HG03060 (cell line): ENCODE measurements around the gene ACVR1B.

Experiments
- ATAC-seq: cut with Tn5 transposase; IDR thresholded peaks from one replicate; pipeline ENCODE4 v1.9.1; 2021; ENCODE audit warnings: low read depth, moderate number of reproducible peaks; ENCODE audit not compliant: unreplicated experiment

ACVR1B gene

GRCh38 chr12:51942056-51942455 is 9.4 kb upstream of the ACVR1B start:
- no peak for ATAC-seq

- ATAC-seq, result no peak
Observed at GRCh38 chr12:51942501-51943000, 8.9 kb upstream of the ACVR1B start.

- no peak for ATAC-seq
Observed at GRCh38 chr12:51943346-51943745, 8.2 kb upstream of the ACVR1B start.

GRCh38 chr12:51944608-51945233 is 6.8 kb upstream of the ACVR1B start:
- ATAC-seq, result no peak

DNA sequence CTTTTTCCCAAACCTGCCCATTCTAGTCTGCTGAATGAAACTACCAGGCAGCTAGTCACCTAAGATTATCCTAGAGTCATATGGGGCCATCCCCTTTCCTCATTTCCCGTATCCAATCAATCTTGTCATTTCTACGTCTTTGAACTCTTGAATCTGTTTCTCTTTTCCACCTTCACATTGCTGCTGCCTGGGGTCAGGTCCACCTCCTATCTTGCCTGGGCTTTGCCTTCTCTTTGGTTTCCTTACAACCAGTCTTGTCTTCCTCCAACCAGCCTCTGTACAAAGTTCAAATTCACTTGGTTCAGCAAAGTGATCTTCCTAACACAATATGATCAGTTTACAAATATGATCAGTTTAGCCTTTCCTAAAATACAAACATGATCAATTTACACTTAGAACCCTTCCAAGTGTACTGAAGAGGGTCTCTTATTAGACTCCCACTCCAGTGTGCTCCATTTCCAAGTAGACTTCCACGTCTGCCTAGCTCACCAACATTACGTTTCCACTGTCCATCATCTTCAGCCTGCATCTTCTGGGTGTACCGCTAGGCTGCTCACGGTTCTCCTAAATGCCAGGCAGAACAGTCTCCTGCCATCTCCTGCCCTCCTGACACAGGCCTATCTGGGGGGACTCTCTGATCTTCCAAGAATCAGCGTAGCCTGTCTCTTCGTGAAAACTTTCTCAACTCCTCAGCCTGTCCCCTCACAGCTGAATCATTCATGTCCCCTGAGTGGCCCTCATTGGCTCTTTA is 4.1 kb upstream of the ACVR1B start:
- ATAC-seq, result no peak

DNA sequence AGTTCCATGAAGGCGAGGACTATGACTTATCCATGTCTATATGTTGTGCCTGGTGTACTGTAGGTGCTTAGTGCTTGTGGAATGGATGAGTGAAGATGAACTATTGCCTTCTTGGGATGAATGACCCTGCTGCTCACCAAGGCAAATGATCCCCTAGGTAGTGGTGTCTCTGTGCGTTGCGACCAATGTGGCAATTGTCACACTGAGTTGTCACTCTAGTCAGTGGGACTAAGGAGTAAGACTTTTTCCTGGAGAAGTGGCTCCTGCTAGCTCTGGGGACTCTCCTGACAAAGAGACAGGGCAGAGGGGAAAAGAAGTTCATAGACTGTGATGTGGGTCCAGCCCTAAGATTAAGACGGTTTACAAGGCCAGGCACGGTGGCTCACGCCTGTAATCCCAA is 3.4 kb upstream of the ACVR1B start:
- no peak for ATAC-seq

DNA sequence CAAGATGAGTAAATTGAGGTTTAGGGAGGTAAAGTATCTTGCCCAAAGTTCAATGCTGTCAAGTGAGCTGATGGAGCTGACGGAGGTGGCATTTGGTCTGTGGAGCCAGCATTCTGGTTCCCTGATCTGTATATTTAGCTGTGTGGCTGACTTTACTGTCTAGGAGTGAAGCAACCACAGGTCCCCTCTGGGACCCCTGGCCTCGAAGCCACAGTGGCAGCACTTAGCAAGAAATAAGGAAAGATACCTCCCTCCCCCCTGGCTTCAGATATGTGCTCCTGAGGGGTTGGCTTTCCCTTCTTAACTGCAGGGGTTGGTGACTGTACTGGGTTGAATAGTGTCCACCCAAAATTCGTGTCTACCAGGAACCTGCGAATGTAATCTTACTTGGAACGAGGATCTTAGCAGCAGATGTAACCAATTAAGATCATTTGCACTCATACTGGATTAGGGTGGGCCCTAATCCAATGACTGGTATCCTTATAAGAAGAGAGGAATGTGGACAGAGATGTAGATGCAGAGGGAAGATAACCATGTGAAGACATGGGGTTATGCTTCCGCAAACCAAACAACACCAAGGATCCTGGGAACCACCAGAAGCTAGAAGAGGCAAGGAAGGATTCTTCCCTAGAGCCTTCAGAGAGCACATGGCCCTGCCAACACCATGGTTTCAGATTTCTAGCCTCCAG is 2.0 kb upstream of the ACVR1B start:
- ATAC-seq, result no peak

DNA sequence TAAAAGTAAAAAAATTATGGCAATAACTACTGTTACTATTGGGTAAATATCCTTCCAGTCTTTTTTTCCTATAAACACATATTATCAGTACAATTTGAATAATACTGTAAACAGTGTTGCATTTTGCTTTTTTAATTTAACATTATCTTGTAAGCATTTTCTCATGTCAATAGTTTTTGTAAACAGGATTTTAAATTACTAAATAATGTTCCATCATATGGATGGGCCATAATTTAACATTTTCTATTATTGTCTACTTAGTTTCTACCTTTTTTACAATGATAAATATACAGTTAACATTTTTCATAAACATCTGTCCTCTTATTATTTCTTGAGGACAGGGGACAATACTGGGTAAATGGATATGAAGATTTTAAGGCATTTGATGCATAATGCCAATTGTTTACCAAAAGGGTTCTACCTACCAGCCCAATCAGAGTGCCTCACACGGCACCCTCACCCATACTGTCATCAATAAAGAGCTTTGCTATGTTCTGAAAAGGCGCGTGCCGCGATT is 759 bp upstream of the ACVR1B start:
- ATAC-seq, result no peak

DNA sequence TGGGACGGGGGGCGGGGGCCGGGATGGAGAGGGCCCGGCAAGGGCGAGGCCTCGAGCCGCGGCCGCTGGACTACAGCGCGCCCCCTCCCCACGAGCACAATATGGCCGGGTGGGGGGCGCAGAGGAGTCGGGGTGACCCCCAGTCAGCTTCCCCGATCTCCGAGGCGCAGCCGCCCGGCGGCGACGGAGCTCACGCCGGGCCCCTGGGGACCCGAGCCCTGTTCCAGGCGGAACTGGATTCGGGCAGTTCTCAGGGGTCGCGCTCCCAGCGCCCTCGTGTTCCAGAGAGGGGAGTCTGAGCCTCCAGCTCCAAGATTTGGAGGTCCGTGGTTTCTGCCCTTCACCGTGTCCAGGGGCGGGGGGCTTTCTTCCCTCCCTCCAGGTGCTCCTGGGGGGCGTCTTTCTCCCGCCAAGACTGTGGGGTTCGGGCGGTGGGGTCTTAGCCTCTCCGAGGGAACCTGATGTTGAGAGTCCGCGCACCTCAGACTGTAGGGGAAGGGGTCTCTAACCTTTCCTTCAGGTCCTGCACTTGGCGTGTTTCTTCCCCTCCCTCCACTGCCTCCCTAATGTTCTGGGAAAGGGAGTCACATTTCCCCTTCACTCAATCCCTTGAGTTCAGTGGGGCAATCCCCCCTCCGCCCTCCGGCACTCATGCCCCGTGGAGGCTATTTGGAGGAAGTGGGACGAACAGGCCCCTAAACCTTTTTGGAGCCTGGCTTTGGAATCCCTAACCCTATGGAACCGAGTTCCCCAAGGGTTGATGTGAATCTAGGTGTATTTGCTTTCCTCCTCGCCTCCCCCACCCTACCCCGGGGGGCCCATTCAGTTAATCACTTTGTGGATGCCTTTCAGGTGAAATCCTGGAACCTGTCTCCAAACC is 584 bp downstream of the ACVR1B start:
- ATAC-seq, result no peak

GRCh38 chr12:51953089-51953488 is 1.6 kb downstream of the ACVR1B start:
- ATAC-seq, result no peak

- ATAC-seq, result no peak
Observed at GRCh38 chr12:51953864-51954263, 2.4 kb downstream of the ACVR1B start.

DNA sequence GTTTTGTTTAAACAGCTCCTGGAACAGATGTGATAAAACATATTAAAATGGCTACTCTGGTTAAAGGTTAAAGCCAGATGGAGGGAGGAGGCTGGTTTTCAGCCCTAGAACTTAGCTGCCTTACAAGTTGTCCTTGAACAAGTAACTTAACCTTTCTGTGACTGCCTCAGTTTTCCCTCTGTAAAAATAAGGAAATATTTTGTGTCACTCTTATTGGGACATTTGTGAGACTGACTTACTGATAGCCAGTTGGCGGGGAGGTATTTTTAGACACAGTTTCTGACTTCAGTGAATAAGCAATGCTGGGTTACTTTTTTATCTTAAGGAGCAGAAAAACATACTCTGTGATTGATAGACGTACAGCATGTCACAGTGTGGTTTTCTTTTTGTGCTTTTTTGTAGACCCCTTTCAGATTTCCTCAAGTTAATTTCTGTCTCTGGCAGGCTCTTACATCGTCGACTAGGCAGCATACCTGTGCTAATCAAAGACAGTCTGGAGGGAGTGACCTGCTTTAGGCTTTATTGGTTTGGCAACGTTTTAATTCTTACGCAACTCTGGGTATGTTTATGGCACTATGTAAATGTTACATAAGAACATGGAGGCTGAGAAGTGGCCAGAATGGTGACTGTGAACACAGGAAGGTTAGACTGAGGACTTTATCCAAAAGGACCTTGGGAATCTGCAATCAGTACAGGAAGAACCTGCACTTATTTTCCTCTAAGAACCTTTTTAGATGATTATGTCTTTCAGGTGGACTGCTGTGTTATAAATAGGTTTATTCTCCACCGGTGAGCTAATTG is 3.3 kb downstream of the ACVR1B start:
- no peak for ATAC-seq

- ATAC-seq, result no peak
Observed at GRCh38 chr12:51955702-51956101, 4.2 kb downstream of the ACVR1B start.

DNA sequence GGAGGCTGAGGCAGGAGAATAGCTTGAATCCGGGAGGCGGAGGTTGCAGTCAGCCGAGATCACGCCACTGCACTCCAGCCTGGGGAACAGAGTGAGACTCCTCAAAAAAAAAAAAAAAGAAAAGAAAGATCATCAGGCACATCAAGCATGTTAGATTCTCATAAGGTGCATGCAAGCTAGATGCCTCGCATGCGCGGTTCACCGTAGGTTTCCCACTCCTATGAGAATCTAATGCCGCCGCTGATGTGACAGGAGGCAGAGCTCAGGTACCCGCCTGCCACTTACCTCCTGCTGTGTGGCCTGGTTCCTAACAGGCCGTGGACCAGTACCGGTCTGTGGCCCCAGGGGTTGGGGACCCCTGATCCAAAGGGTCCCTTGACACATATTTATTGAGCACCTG is 7.0 kb downstream of the ACVR1B start:
- no peak for ATAC-seq

- no peak for ATAC-seq
Observed at GRCh38 chr12:51959211-51959610, 7.7 kb downstream of the ACVR1B start.

GRCh38 chr12:51959921-51960320 is 8.4 kb downstream of the ACVR1B start:
- ATAC-seq, result no peak

DNA sequence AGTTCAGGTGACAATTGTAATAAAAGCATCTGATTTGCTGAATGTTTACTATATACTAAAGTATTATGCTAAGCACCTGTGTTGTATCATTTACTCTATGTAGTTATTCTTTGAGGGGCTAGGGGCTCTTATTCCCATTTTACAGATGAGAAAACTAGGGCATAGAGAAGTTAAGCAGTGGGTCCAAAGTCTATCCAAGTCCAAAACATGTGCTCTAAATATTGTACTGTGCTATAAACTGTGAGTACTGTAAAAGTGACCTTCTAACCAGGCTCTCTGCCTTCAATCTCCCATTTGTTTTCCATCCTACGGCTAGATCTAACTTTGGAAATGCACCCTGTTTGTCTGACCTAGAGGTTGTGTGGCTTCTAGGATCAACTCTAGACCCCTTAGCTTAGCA is 9.0 kb downstream of the ACVR1B start:
- ATAC-seq, result no peak

- no peak for ATAC-seq
Observed at GRCh38 chr12:51960890-51961289, 9.4 kb downstream of the ACVR1B start.

- no peak for ATAC-seq
Observed at GRCh38 chr12:51961834-51962233, 10.3 kb downstream of the ACVR1B start.

GRCh38 chr12:51962737-51963136 is 11.2 kb downstream of the ACVR1B start:
- ATAC-seq, result no peak
